A673 (cell line): ENCODE measurements around the gene LMNTD2. TPM values are rescaled to one million over a fixed set of nuclear protein-coding genes. Genes with fewer than 3 reads are reported as not detected.

ENCODE experiments used
- BruUV-seq: library from RNA; stranded (reverse); fragments of 400-500 nt; replicated peaks from 2 replicates; lab custom pipeline; 2021; lab: Mats Ljungman, UMichigan
- CTCF ChIA-PET: fragments of 300-600 bp; sonication (Branson Sonifier 250); formaldehyde crosslinking; loops from one replicate; lab custom pipeline; 2022; ENCODE audit warnings: antibody characterized with exemption; lab: Charles Lee
- POLR2A ChIA-PET: fragments of 300-600 bp; sonication (Branson Sonifier 250); formaldehyde crosslinking; loops from one replicate; lab custom pipeline; 2022; ENCODE audit warnings: antibody characterized with exemption; ENCODE audit not compliant: low non-redundant PET; lab: Charles Lee
- DNase-seq: peaks from one replicate; pipeline ENCODE4 v3.0.0-alpha.2; 2015; ENCODE audit warnings: low spot score
- H3K27ac ChIP-seq: fragments of 200-600 bp; sonication (generic); 2 replicates; pipeline ENCODE4 v1.5.1; 2016; ENCODE audit warnings: mixed run types, low read depth, mild to moderate bottlenecking, mixed read lengths, antibody characterized with exemption, low read length; ENCODE audit not compliant: poor library complexity, severe bottlenecking
- H3K27me3 ChIP-seq: fragments of 200-600 bp; sonication (generic); replicated peaks from 2 replicates; pipeline ENCODE4 v1.6.1; 2017; ENCODE audit warnings: mixed run types, low read depth, mild to moderate bottlenecking, mixed read lengths, antibody characterized with exemption, low read length; ENCODE audit not compliant: insufficient read depth, poor library complexity
- H3K36me3 ChIP-seq: fragments of 200-600 bp; sonication (generic); 2 replicates; pipeline ENCODE4 v1.6.1; 2016; ENCODE audit warnings: mixed run types, mild to moderate bottlenecking, mixed read lengths, antibody characterized with exemption, low read length; ENCODE audit not compliant: insufficient read depth, poor library complexity, severe bottlenecking
- H3K4me1 ChIP-seq: fragments of 200-600 bp; sonication (generic); 2 replicates; pipeline ENCODE4 v1.6.1; 2017; ENCODE audit warnings: mixed run types, mild to moderate bottlenecking, mixed read lengths, antibody characterized with exemption, low read length; ENCODE audit not compliant: insufficient read depth, poor library complexity, severe bottlenecking
- H3K4me3 ChIP-seq: fragments of 200-600 bp; sonication (generic); 2 replicates; pipeline ENCODE4 v1.5.1; 2016; ENCODE audit warnings: low read depth, mixed run types, mild to moderate bottlenecking, mixed read lengths, low read length; ENCODE audit not compliant: poor library complexity, severe bottlenecking
- H3K9me3 ChIP-seq: fragments of 200-600 bp; sonication (generic); 2 replicates; pipeline ENCODE4 v1.6.1; 2016; ENCODE audit warnings: mixed run types, low read depth, mild to moderate bottlenecking, mixed read lengths, antibody characterized with exemption, low read length; ENCODE audit not compliant: poor library complexity, severe bottlenecking
- CTCF ChIP-seq: fragments of 300-800, 200-600 bp; sonication (generic); conservative IDR thresholded peaks from 2 replicates; pipeline ENCODE4 v1.5.1; 2017; ENCODE audit warnings: low read depth, mild to moderate bottlenecking, antibody characterized with exemption, low read length, moderate library complexity, mixed read lengths
- EZH2 ChIP-seq: fragments of 200-600 bp; sonication (generic); IDR thresholded peaks from 2 replicates; pipeline ENCODE4 v1.6.1; 2017; ENCODE audit warnings: borderline replicate concordance, low read depth, mild to moderate bottlenecking, mixed read lengths, antibody characterized with exemption, low read length; ENCODE audit not compliant: poor library complexity, severe bottlenecking
- intact Hi-C: fragments of 100-400 bp; cut with micrococcal nuclease; formaldehyde crosslinking; loops from one replicate; pipeline ENCODE4 v1.10.0; 2022; ENCODE audit not compliant: unreplicated experiment
- total RNA-seq: library from RNA; stranded (reverse); gene quantifications from 2 replicates; pipeline ENCODE4 v1.2.3, GENCODE V29; 2021

LMNTD2 gene
- total RNA-seq, 1 experiment from 2014 or later, result 1.1 TPM

- peaks cover 22% of the 10 kb centered on the region for H3K27me3 ChIP-seq
- H3K9me3 ChIP-seq, result no peaks in the 10 kb centered on the region
- intact Hi-C loops, result loop anchor here (10.0 kb wide), 1 partner anchor 169 kb away; no protein-coding TSS in a partner anchor
- peak overlapping the region; percentile 50 for H3K4me3 ChIP-seq
- CTCF ChIA-PET, result interaction anchor here (0.5 to 1.0 kb wide), 3 partner anchors 106 to 175 kb away, joined by 3 to 5 read pairs (median 3); partner anchors contain the start of gene DEAF1
- peaks cover 12% of the 10 kb centered on the region for H3K4me1 ChIP-seq
- TF ChIP-seq EZH2, result no peak
- no peak for TF ChIP-seq CTCF
- H3K36me3 ChIP-seq, result no peaks in the 10 kb centered on the region
- no peak for DNase-seq
- no TSS peak for BruUV-seq
- H3K27ac ChIP-seq, result no peak overlapping the region
- POLR2A ChIA-PET, result no interaction called here
Measured at GRCh38 chr11:555227-555779, 5.2 kb downstream of the LMNTD2 start.

GRCh38 chr11:554428-555226, 5.9 kb downstream of the LMNTD2 start:
- intact Hi-C loops, result loop anchor here (10.0 kb wide), 1 partner anchor 170 kb away; no protein-coding TSS in a partner anchor
- Histone ChIP-seq H3K9me3 (no peaks in the 10 kb centered on the region), H3K27ac (no peak overlapping the region), H3K4me1 (peaks cover 6% of the 10 kb centered on the region), H3K36me3 (no peaks in the 10 kb centered on the region), H3K4me3 (peak overlapping the region; percentile 50), H3K27me3 (peaks cover 22% of the 10 kb centered on the region)
- POLR2A ChIA-PET, result no interaction called here
- no TSS peak for BruUV-seq
- DNase-seq, result peak; percentile 80
- CTCF ChIA-PET, result interaction anchor here (0.5 to 1.0 kb wide), 4 partner anchors 107 to 492 kb away, joined by 3 to 7 read pairs (median 4); partner anchors contain the start of gene DEAF1
- TF ChIP-seq EZH2 (no peak), CTCF (peak; percentile 52; the same call in 1 of the 2 replicates)

GRCh38 chr11:553988-554340, 6.6 kb downstream of the LMNTD2 start:
- H3K4me3 ChIP-seq, result no peak overlapping the region
- ChIA-PET POLR2A (no interaction called here), CTCF (no interaction called here)
- no peaks in the 10 kb centered on the region for H3K36me3 ChIP-seq
- H3K27ac ChIP-seq, result no peak overlapping the region
- DNase-seq, result no peak
- intact Hi-C loops, result loop anchor here (10.0 kb wide), 1 partner anchor 171 kb away; no protein-coding TSS in a partner anchor
- peaks cover 22% of the 10 kb centered on the region for H3K27me3 ChIP-seq
- peaks cover 6% of the 10 kb centered on the region for H3K4me1 ChIP-seq
- no TSS peak for BruUV-seq
- TF ChIP-seq CTCF (no peak), EZH2 (no peak)
- no peaks in the 10 kb centered on the region for H3K9me3 ChIP-seq
